NCI-H82 treated with DMSO at 0.1 percent for 48 hours (cell line): ENCODE results near the gene KCNF1.
A peak's percentile ranks its signal among the peaks of the same experiment; 100 is the strongest.

Experiments
- DNase-seq: peaks from one replicate; lab custom pipeline; 2025; ENCODE audit not compliant: unreplicated experiment; lab: John Stamatoyannopoulos, UW

The KCNF1 gene, protein sequence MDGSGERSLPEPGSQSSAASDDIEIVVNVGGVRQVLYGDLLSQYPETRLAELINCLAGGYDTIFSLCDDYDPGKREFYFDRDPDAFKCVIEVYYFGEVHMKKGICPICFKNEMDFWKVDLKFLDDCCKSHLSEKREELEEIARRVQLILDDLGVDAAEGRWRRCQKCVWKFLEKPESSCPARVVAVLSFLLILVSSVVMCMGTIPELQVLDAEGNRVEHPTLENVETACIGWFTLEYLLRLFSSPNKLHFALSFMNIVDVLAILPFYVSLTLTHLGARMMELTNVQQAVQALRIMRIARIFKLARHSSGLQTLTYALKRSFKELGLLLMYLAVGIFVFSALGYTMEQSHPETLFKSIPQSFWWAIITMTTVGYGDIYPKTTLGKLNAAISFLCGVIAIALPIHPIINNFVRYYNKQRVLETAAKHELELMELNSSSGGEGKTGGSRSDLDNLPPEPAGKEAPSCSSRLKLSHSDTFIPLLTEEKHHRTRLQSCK

DNA sequence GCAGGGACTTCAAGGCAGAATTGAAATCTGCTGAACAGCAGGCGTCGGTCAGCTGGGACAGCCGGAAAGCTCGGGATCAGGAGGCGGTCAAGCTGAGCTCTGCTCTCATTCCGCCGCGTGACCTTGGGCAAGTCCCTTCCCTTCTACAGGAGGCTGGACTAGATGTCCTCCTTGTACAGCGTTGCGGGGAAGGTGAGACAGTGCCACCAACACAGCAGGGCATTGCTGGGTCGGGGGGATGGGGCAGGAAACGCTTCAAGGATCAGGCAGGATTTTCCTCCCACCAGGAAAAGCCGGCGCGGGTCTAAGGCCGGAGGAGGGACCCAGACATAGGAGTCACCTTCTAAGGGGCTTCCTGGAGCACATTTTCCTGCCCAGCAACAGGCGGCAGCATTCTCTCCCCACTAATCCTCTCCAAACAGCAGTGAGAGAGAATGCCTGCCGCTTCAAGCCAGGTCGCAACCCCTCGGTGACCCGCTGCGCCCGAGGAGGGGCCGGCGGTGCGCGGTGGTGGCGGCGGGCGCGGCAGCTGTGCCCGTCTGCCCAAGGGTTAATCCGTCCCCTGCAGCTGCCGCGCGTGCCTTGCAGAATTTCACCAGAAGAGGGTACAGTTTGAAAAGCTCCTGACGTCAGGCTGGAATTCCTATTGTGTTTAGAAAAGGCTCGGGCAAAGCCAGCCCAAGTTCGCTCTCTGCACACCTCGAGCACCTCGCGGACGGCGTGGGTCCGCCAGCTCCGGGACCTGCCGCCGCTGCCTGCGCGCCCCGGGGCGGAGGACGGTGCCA, at the start of gene KCNF1:
Gene KCNF1, plus strand, starts transcription at position 644 of the 785 bp plus-strand sequence. CDS start 493 bp downstream, outside the sequence.
- DNase-seq: peak; percentile 64

DNA sequence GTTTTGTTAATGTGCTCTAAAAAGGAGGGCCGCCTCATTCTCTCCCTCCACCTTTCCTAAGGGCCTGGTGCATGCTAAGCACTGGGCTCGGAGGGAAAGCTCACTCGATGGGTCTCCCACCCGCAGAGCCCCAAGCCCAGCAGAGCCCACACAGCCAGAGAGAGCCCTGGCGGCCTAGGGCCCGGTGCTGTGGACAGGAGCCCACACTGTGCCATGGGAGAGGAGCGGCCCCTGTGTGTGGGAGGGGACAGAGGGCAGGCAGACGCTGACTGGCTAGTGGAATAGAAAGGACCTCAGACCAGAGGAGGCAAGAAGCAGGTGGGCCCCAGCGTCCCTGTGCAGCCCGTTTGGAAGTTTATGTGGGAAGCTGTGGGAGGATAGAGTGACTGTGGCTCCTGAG, 49.4 kb upstream of the KCNF1 start:
- DNase-seq: no peak

DNA sequence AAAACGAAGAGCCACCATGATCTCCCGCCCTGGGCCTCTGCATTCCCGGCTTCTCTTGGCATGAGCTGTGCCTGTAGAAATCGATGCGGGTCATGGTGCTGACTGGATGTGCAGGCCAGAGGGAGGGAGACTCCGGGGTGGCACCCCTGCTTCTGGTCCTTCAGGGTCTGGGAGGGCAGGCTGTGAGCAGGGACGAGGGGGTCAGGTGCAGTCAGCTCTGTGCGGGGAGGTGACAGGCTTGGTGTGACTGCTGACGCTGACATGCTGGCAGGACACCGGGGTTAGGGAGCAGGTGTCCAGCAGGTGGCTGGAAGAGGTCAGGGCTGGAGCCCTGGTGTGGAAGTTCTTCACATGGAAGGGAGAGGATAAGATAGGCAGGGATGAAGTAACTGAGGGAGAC, 48.7 kb upstream of the KCNF1 start:
- DNase-seq: no peak

DNA sequence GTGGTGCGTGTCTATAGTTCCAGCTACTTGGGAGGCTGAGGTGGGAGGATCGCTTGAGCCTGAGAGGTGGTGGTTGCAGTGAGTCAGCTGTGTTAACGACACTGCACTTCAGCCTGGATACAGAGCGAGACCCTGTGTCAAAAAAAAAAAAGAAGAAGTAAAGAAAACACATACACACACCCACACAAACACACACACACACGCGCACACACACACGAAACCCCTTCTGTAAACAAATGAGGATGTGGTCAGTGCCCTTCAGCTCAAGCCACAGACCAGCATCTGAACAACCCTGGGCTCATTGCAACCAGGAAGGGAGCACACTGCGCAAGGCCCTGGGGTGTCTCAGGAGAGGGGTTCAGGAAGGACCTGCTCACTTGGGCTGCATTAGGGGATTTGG, 47.9 kb upstream of the KCNF1 start:
- no peak for DNase-seq

DNA sequence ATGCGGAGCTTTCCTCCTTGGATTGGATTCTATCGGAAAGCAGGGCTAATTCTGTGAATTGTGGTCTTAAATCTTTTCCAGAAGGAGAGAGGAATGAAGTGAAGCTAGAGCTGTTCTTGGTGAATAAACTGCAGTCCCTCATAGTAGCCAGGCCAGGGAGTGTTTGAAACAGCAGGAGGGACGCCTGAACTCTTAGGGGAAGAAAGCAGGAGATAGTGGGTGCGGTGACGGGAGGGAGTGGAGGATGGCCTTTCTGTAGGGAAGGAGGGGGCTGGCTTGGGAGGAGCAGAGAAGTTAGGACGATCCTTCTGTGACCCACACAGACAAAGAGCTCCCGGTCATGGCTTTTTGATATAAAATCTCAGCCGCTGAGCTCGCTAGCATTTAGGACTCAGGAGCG, 47.5 kb upstream of the KCNF1 start:
- DNase-seq: no peak

DNA sequence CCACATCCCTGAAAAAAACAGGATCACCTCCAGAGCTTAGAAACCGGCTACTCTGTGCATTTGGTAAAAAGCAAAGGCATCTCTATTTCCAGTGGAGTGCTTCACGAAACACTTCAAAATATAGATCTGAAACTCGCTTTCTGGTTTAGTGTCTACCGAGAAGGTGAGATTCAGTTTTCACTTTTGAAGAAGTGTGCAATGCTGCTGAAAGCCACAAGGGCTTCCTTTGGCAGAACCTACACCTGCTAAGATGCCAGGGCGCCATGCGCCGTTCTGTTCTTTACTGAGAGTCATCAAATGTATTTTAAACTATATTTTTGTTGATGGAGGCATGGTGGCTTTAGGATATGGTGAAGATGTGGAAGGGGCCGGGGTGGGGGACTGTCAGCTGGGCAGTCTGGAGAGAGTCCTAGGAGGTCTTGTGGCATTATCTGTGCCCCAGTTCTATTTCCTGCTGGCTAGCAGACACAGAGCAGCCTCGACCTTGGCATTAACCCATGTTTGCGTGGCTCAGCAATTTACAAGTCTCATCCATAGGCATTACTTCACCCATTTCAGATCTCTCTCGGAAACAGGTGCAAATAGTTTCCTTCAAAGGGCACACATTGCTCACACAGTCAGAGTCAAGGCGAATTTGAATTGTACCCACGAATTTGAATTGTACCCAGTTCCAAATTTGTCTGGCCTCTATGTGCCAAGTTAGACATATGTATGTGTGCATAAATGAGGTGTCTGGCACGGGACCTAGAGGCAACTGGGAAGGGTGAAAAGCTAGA, 46.7 kb upstream of the KCNF1 start:
- no peak for DNase-seq

DNA sequence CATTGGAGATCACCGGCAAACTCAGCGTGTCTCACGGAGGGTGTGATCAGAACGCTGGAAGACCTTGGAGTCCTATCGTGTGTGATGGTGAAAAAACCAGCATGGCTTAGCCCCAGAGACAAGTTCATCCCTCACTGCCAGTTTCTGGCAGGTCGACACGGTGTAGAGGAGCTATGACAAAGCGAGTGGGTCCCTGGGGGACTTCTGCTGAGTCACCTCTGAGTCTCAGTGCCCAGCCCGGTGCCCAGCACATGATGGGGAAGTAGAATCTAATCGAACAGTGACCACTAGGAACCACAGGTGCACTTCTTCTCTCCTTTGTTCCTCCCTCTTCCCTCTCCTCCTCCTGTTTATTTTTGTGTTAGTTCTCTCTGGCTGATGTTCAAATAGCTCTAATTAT, 45.9 kb upstream of the KCNF1 start:
- no peak for DNase-seq

DNA sequence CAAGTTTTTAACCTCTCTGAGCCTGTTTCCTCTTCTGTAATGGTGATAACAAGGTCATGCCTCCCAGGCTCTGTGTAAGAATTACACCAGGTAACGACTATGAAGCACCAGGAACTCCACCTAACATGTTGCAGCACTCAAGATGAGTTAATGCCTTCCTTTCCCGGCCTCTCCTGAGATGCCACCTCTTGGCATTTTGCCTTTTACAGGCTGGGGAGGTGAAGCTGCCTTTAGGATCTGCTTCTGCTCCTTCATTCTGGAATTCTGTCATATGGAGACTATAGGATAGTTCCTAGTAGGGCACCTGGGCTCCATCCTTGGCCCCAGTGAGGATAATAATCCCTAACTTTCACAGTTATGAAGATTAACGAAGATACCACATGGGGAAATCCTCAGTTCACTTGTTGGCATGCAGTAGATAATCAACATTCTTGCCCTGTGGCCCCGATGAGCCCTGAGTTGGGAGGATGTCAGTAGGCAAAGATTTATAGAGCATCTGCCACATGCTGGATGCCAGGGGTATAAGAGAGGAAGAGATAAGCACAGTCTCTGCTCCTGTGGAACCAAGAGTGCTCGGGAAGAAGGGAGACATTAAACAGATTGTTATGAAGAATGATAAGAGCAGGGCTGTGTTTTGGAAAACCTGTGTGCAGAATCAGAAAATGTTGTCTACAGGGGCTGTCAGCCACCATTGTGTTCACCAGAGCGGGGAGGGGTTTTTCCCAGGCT, 43.9 kb upstream of the KCNF1 start:
- no peak for DNase-seq

DNA sequence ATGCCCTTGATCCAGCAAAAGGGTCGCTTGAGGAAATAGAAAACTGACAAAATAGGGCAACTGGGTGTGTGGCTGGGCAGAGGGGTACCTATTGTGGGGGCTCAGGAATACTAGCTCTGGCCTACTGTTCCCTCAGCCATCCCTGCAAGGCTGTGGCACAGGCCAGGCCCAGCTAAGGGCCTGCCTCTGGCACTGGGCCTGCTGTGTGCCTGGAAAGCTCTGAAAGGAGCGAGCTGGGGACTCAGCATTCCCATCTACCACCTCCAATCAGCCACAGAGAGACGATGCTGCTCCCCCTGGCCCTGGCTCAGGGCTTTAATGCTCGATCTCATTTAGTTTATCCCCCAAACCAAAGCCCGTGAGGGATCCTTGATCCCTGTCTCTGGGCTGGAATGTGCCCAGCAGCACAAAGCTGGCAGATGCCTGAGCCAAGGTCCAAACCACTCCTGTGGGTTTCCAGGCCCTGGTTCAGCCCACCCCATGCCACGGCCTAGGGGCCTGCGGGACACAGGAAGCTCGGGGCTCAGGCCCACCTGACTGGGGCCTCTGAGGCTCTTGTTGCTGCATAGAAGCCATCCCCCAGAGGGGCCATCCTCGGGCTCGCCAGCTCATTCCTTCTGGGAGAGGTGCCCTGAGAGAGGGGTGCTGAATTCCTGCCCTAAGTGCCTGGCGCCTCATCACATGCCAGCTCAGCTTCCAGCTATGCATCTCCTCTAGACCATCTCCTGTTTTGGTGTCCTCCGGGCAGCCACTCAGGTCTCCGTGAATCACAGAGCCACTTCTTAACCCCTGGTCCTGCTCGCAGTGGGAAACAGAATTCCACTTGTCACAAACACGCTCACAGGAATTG, 43.0 kb upstream of the KCNF1 start:
- DNase-seq: no peak

DNA sequence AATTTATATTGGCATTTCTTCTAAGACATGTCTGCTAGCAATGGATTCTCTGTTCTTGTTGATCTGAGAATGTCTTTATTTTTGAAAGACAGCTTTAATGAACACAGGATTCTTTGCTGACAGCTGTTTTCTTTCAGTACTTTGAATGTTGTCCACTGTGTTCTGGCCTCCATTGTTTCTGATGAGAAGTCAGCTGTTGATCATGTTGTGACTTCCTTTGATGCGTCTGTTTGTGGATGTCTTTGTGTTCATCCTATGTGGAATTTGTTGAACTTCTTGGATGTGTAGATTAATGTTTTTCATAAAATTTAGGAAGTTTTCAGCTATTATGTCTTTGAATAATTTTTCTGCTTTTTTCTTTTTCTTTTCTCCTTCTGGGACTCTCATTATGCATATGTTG, 39.8 kb upstream of the KCNF1 start:
- no peak for DNase-seq

DNA sequence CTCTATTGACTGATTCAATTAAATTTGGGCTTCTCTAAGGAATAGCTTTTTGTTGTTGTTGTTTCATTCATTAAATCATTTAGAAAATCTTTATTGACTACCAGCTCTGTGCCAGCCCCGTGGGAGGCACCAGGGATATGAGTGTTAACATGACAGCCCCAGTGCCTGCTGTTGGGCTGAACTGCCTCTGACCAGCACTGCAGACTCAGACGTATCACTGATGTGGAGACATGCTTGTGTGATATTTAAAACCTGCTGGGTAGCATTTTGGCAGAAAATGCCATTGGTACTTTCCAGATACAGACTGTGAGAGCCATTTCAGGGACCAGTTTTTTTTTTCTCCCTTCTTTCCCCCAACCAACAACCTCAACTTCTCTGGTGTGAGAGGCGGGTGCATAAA, 38.6 kb upstream of the KCNF1 start:
- no peak for DNase-seq

DNA sequence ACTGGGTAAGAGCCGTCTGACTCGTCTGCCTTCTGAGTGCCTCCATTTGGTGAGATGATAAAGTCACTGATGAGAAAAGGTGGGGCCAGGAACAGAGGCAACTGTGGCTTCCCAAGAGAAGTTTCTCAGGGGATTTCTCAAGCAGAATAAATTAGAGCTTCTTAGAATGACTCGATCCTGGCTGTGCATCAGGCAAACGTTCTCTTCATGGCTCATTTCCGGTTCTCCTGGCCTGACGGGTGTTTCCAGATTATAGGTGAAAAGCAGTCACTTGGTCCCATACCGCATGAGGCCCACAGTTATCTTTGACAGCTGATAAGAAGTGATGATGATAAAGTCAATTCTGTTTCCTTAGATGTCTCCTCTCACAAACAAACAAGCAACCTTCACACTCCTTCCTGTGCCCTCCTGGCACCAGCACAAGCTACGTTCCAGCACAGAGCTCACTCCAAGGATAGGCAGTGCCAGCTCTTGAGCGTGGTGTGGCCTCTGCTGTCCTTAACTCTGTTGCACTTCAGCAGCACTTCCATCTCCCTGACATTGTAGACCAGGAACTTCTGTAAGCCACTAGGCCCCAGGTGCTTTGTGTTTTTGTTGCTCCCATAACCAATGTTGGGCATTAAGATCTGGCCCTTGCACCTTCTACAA, 37.8 kb upstream of the KCNF1 start:
- DNase-seq: no peak

DNA sequence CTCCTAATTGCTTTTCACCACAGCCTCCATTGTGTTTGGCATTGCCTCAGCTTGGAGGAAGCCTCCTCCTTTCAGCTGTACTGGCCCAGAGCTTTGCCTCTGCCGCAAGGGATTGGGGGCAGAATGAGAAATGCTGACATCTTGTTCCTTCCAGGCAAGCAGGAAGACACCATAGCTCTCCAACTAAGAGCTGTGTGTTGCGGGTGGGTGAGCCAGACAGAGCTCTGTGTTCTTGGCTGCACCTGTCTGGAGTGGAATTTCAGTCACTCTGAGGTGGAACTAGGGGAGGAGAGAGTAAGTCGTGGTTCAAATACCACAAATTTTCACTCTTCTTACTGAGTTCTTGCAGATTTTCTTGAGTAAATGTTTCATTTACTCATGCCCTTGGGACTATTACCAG, 36.6 kb upstream of the KCNF1 start:
- no peak for DNase-seq

DNA sequence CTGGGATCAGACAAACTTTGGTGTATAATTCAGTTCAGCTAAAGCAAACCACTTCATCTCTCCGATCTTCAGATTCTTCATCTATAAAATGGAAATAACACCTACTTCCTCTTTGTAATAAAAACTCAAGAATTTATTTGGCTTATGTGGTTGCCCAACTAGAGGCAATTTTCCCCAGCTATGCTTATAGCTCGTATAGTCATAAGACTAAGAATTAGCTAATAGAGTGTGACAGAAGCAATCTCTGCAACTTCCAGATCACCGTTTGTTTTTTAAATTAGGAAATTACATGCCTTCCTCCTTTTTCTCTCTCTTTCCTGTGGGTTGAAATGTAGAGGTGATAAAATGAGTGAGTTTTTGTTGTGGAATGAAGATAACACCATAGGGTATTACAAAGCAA, 35.3 kb upstream of the KCNF1 start:
- no peak for DNase-seq

DNA sequence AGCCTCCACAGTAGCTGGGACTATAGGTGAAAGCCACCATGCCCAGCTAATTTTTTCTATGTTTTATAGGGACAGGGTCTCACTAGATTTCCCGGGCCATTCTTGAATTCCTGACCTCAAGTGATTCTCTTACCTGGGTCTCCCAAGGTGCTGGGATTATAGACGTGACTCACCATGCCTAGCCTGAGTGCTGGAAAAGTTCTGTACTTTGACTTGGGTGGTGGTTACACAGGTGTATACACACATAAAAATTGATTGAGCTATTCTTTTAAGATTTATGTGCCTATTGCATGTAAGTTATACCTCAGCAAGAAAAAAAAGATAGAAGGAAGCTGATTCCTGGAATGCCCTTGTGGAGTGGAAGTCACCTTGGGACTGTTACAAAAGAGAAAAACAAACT, 34.8 kb upstream of the KCNF1 start:
- no peak for DNase-seq

DNA sequence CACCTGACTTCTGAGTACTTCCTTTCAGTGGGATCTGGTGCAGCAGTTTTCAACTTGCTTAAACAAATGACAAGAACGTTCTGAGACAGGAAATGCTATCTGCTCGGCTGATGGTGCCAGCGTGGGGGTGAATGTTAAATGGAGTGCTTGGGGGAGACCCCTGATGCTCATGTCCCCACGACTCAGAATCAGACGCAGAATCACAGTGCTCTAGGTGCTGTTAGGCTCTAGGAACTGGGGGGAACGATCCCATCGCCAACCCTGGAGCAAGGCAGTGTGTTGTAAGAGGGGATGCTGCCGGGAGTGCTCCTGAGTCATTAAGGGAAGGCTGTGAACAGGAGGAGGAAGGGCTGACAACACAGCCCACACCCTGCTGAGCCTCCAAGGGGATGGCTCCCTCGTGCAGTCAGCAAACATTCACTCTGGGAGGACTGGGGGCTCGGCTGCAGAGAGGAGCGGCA, 34.1 kb upstream of the KCNF1 start:
- no peak for DNase-seq

DNA sequence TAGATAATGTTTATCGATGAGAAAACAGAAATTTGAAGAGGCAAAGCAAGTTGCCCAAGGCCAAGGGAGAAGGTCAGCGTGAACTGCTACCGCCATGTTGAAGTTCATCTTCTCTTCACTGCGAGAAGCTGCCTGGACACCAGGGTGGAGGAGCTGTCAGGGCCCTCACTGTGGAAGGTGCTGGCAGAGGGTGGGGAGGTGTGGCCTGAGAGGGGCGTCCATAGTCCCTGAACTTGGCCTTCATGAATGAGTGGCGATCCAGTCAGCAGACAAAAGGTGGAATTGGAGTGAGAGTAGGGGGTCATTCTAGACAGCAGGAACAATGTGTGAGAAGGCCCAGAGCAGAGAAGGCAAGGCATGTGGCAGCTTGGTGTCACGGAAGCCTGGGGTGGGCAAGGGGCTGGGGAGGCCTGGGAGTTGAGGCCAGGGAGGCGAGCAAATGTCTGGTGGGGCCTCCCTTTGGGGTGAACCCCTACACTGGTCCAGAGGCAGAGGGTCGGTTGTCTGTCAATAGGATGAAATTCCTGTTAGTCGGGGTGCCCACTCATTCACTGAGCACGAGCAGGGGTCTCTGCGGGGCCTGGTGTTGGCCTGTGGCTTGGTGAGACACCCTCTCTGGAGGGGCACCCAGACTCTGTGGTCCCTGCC, 33.3 kb upstream of the KCNF1 start:
- no peak for DNase-seq

DNA sequence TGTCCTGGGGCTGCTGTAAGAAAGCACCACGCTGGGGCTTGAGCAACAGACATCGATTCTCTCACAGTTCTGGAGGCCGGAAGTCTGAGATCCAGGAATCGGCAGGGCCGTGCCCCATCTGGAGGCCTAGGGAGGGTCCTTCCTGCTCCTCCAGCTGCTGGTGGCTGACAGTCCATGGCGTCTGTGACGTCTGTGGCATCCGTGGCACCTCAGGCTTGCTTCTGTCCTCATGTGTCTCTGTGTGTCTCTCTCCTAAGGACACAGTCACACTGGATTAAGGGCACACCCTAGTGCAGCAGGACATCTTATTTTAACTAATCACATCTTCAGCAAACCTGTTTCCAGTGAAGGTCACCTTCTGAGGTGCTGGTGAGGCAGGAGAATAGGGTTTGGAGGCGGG, 32.6 kb upstream of the KCNF1 start:
- no peak for DNase-seq
